IPS-NIHi11 (cell line): ENCODE results near the gene TBC1D30.

Experiments used
- DNase-seq: peaks from one replicate; pipeline ENCODE4 v3.0.0; 2012; ENCODE audit warnings: mixed read lengths, low spot score

The TBC1D30 gene

GRCh38 chr12:64911081-64911480 lies 86.6 kb downstream of the TBC1D30 start:
- DNase-seq = no peak

GRCh38 chr12:64911912-64912311 lies 87.5 kb downstream of the TBC1D30 start:
- DNase-seq = no peak

GRCh38 chr12:64912516-64913255 lies 88.2 kb downstream of the TBC1D30 start:
- DNase-seq = no peak

- DNase-seq = no peak
These were observed 90.8 kb downstream of the TBC1D30 start for GRCh38 chr12:64915242-64915641.

- no peak for DNase-seq
These were observed 92.2 kb downstream of the TBC1D30 start for GRCh38 chr12:64916411-64917261.

GRCh38 chr12:64918344-64918743 lies 93.9 kb downstream of the TBC1D30 start:
- no peak for DNase-seq

GRCh38 chr12:64918801-64919200 lies 94.4 kb downstream of the TBC1D30 start:
- DNase-seq = no peak

- no peak for DNase-seq
These were observed 98.4 kb downstream of the TBC1D30 start for GRCh38 chr12:64922853-64923252.

GRCh38 chr12:64923536-64923935 lies 99.1 kb downstream of the TBC1D30 start:
- no peak for DNase-seq
